Heart left ventricle (tissue), 13 donors: ENCODE data around the gene APOLD1.

Experiments
- POLR2A ChIP-seq, 2 donors: fragments of 450-650 bp; IDR thresholded peaks; one replicate each; pipeline ENCODE4 v1.6.1; 2017; ENCODE audit warnings: antibody characterized with exemption in 2 of 2, mild to moderate bottlenecking in 2 of 2, moderate library complexity in 2 of 2
- TF ChIP-seq, protein P1 (sequence below), 12 donors: fragments of 200-600 bp; sonication (generic) in 4 of 12; IDR thresholded peaks; one replicate each; pipeline versions ENCODE4 v1.5.0 to v1.8.0; 2018 to 2022; ENCODE audit warnings: antibody characterized with exemption in 12 of 12, mild to moderate bottlenecking in 5 of 12
- donor health status: ischemic (EF 13 %, LVEDD 7.1; RV severe dilation, severe dysfunction).
- donor health status: DM: no; HTN: yes; CAD: no.
- donor health status: DM: no; HTN: no; CAD: no.
- donor health status: ischemic (EF 25% LVEDD 6.9; RV normal size, moderate dysfunction).
- donor health status: ischemic (EF 25% LVEDD 5.7; RV mildly dilated, moderate dysfunction).
- donor health status: ischemic (EF 35%, LVEDD 5.7; RV mildly dilated, moderate dysfunction).
- donor health status: nonischemic (EF 11% LVEDD 7.7; RV severe dilation, severe dysfunction).
- donor health status: DM: yes; HTN: yes; CAD: no.
- donor health status: PGD.
- donor health status: ischemic (EF 29% LVEDD 5.4; RV normal size, mild dysfunction).
- donor health status: nonischemic (EF 23%, LVEDD 6.1; RV moderate dilation, normal function).

DNA sequence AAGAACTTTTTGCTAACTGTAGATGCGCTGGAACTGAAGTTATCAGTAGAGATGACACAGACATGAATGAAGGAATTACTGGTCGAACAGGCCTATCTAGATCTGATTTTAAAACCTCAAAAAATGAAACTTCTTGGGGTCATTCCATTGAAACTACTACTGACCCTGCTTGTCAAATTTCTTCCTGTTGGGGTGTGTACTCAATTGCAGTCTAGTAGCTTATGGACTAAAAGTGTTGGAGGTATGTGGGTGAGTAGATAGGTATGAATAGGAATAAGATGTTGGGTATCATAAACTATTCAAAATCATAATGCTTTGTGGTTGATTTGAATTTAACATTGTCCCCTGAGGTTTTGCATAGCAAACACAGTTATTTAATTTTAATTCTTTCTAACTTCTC is 9.2 kb downstream of the APOLD1 start:
- TF ChIP-seq, protein P1, sequence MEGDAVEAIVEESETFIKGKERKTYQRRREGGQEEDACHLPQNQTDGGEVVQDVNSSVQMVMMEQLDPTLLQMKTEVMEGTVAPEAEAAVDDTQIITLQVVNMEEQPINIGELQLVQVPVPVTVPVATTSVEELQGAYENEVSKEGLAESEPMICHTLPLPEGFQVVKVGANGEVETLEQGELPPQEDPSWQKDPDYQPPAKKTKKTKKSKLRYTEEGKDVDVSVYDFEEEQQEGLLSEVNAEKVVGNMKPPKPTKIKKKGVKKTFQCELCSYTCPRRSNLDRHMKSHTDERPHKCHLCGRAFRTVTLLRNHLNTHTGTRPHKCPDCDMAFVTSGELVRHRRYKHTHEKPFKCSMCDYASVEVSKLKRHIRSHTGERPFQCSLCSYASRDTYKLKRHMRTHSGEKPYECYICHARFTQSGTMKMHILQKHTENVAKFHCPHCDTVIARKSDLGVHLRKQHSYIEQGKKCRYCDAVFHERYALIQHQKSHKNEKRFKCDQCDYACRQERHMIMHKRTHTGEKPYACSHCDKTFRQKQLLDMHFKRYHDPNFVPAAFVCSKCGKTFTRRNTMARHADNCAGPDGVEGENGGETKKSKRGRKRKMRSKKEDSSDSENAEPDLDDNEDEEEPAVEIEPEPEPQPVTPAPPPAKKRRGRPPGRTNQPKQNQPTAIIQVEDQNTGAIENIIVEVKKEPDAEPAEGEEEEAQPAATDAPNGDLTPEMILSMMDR (IDR thresholded peaks at IDR 0.05), result no peak
- no peak for TF ChIP-seq POLR2A (IDR thresholded peaks at IDR 0.05)
